ENCODE results near the gene WDFY1. TPM values are rescaled to one million over a fixed set of nuclear protein-coding genes. Genes with fewer than 3 reads are reported as not detected.
A peak's percentile ranks its signal among the peaks of the same experiment; 100 is the strongest.

The WDFY1 gene
- total RNA-seq, 1 experiment from 2014 or later: 37.5 TPM

GRCh38 chr2:223863491-223863890 is 81.6 kb downstream of the WDFY1 start:
- CTCF ChIA-PET: no interaction called here
- peaks cover 13% of the 10 kb centered on the region for H3K36me3 Mint-ChIP-seq (ENCODE audit: insufficient read depth, unreplicated experiment)
- H3K27me3 Mint-ChIP-seq (ENCODE audit: unreplicated experiment): no peaks in the 10 kb centered on the region
- no peak for DNase-seq
- BruUV-seq (replicated peaks): no TSS peak
- no peaks in the 10 kb centered on the region for H3K9me3 Mint-ChIP-seq (ENCODE audit: low read depth, unreplicated experiment)
- H3K4me1 Mint-ChIP-seq (ENCODE audit: low read depth, unreplicated experiment): peaks cover 63% of the 10 kb centered on the region
- intact Hi-C loops (cut with micrococcal nuclease; ENCODE audit: unreplicated experiment): no loop called here
- TF ChIP-seq CTCF (IDR thresholded peaks at IDR 0.05; ENCODE audit: unreplicated experiment): no peak
- no peak overlapping the region for H3K27ac Mint-ChIP-seq (ENCODE audit: unreplicated experiment)
- no peak overlapping the region for H3K4me3 Mint-ChIP-seq (ENCODE audit: low read depth, unreplicated experiment)

- peak; percentile 90 for DNase-seq
- Mint-ChIP-seq H3K27me3 (ENCODE audit: unreplicated experiment) (no peaks in the 10 kb centered on the region), H3K36me3 (ENCODE audit: insufficient read depth, unreplicated experiment) (peaks cover 19% of the 10 kb centered on the region), H3K4me1 (ENCODE audit: low read depth, unreplicated experiment) (peaks cover 69% of the 10 kb centered on the region), H3K4me3 (ENCODE audit: low read depth, unreplicated experiment) (peak overlapping the region; percentile 61), H3K27ac (ENCODE audit: unreplicated experiment) (peak overlapping the region; percentile 96), H3K9me3 (ENCODE audit: low read depth, unreplicated experiment) (no peaks in the 10 kb centered on the region)
- CTCF ChIA-PET: interaction anchor here (0.8 to 1.4 kb wide), 10 partner anchors 8 to 100 kb away, joined by 3 to 12 read pairs (median 6); partner anchors contain the start of gene AP1S3
- TF ChIP-seq CTCF (IDR thresholded peaks at IDR 0.05; ENCODE audit: unreplicated experiment): no peak
- no TSS peak for BruUV-seq (replicated peaks)
- intact Hi-C loops (cut with micrococcal nuclease; ENCODE audit: unreplicated experiment): loop anchor here (1.0 to 2.0 kb wide), 5 partner anchors 24 to 162 kb away; partner anchors contain the start of gene AP1S3
Observed at GRCh38 chr2:223860809-223861738, 84.1 kb downstream of the WDFY1 start.

GRCh38 chr2:223859070-223859469 is 86.1 kb downstream of the WDFY1 start:
- intact Hi-C loops (cut with micrococcal nuclease; ENCODE audit: unreplicated experiment): no loop called here
- Mint-ChIP-seq H3K4me3 (ENCODE audit: low read depth, unreplicated experiment) (no peak overlapping the region), H3K27me3 (ENCODE audit: unreplicated experiment) (no peaks in the 10 kb centered on the region), H3K27ac (ENCODE audit: unreplicated experiment) (peak overlapping the region; percentile 96), H3K9me3 (ENCODE audit: low read depth, unreplicated experiment) (no peaks in the 10 kb centered on the region), H3K36me3 (ENCODE audit: insufficient read depth, unreplicated experiment) (peaks cover 19% of the 10 kb centered on the region), H3K4me1 (ENCODE audit: low read depth, unreplicated experiment) (peaks cover 75% of the 10 kb centered on the region)
- BruUV-seq (replicated peaks): no TSS peak
- TF ChIP-seq CTCF (IDR thresholded peaks at IDR 0.05; ENCODE audit: unreplicated experiment): no peak
- DNase-seq: no peak
- CTCF ChIA-PET: interaction anchor here (1.5 kb wide), 1 partner anchor 12 kb away, joined by 5 read pairs; no protein-coding TSS in a partner anchor

GRCh38 chr2:223856584-223856983 is 88.6 kb downstream of the WDFY1 start:
- no peak for TF ChIP-seq CTCF (IDR thresholded peaks at IDR 0.05; ENCODE audit: unreplicated experiment)
- Mint-ChIP-seq H3K27ac (ENCODE audit: unreplicated experiment) (peak overlapping the region; percentile 51), H3K4me1 (ENCODE audit: low read depth, unreplicated experiment) (peaks cover 71% of the 10 kb centered on the region), H3K36me3 (ENCODE audit: insufficient read depth, unreplicated experiment) (peaks cover 19% of the 10 kb centered on the region), H3K9me3 (ENCODE audit: low read depth, unreplicated experiment) (no peaks in the 10 kb centered on the region), H3K27me3 (ENCODE audit: unreplicated experiment) (no peaks in the 10 kb centered on the region), H3K4me3 (ENCODE audit: low read depth, unreplicated experiment) (no peak overlapping the region)
- CTCF ChIA-PET: interaction anchor here (0.5 kb wide), 1 partner anchor 155 kb away, joined by 5 read pairs; no protein-coding TSS in a partner anchor
- intact Hi-C loops (cut with micrococcal nuclease; ENCODE audit: unreplicated experiment): no loop called here
- DNase-seq: no peak
- no TSS peak for BruUV-seq (replicated peaks)

Data from Calu3 (cell line).